GM21619 (cell line): Measurements from ENCODE around the gene AUTS2.

Source experiments
- ATAC-seq: cut with Tn5 transposase; IDR thresholded peaks from one replicate; pipeline ENCODE4 v1.9.1; 2021; ENCODE audit not compliant: unreplicated experiment

Gene AUTS2

DNA sequence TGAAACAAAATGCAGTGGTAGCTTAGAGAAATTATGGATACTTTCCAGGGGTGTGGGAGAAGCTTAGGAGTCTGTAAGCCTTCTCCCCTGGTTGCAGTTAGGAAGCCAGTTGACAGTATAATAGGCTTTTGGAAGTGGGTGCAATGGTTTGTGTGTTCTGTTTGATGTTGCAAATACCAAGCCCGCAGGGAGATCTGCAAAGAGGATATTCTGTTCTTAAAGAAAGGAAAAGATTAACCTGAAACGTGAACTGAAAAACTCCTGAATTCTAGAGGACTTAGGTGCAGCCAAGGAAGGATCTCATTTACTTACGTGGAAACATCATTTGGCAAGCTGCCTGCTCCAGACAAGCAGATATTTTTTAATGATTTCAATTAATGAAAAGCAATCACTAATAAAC, 496.6 kb downstream of the AUTS2 start:
- ATAC-seq = no peak

- ATAC-seq = no peak
Observed at GRCh38 chr7:70097645-70098044, 499.4 kb downstream of the AUTS2 start.

- no peak for ATAC-seq
Observed at GRCh38 chr7:70098133-70098561, 499.9 kb downstream of the AUTS2 start.

DNA sequence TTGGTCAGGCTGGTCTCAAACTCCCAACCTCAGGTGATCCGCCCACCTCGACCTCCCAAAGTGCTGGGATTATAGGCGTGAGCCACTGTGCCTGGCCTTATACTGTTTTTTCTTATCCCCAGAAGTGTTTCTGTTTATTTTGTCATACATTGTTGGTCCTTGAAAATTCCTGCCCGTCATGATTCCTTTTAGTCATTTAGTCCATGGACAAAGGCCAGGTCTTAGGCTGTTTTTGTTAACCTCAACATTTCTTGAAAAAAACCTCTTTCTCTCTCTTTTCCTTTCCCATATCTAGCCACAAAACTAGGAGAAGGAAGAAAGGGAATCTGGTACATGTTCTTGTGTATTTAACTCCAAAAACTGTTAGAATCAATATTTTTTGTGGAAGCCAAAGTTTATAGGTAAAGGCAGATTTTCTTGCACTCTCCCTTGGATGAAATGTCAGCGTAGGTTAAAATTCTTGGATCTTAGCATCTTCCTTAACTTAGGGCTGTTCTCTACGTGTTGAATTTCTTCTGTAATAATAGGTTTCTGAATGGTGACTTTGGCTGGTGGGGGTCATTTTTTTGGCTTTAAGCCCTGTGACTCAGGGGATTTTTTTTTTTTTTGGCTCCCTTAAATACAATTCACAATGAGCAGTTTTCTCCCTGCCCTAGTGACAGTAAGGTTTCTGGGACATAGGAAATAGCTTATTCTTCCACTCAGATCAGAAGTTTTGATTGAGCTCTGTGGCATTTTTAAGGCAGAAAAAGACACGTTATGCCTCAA, 500.8 kb downstream of the AUTS2 start:
- ATAC-seq = no peak

- ATAC-seq = no peak
Observed at GRCh38 chr7:70104243-70104642, 506.0 kb downstream of the AUTS2 start.

- no peak for ATAC-seq
Observed at GRCh38 chr7:70113078-70113477, 514.8 kb downstream of the AUTS2 start.

DNA sequence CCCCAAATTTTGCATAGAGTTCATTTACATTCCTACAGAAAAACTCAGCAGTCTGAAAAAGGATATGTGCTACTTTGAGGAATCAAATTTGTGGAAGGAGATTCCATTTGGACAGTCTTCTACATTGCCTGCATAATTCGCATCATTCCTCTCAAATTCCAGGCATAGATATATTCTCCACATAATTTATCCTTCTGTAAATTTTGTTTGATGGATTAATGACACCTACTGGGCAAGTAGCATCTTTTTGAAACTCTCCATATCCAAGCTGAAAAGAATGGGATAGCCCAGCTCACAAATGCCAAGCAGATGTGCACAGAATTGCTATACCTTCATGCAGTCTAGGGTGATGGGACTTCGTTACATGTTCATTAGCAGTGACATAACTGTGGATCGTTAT, 515.3 kb downstream of the AUTS2 start:
- ATAC-seq = no peak

- no peak for ATAC-seq
Observed at GRCh38 chr7:70114806-70115205, 516.5 kb downstream of the AUTS2 start.

GRCh38 chr7:70116244-70116643, 518.0 kb downstream of the AUTS2 start:
- ATAC-seq = no peak

DNA sequence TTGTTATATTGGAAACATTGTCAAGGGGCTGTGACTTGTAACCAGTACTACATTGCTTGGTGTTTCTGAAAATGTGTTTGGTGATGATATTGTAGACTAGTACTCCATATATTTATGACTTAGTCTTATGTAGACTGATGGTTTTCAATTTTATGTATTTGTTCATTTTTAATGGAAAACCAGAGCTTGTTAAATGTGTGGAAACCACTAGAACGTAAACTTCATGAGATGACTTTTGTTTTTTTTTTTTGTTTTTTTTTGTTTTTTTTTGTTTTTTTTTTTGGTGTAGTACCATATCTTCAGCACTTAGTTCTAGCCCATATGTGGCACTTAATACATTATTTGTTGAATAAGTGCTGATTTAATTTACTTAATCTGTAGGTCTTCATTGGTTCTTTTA, 518.6 kb downstream of the AUTS2 start:
- ATAC-seq = no peak

- no peak for ATAC-seq
Observed at GRCh38 chr7:70120851-70121250, 522.6 kb downstream of the AUTS2 start.

GRCh38 chr7:70131817-70132216, 533.5 kb downstream of the AUTS2 start:
- ATAC-seq = no peak

- ATAC-seq = no peak
Observed at GRCh38 chr7:70132226-70132851, 534.1 kb downstream of the AUTS2 start.

DNA sequence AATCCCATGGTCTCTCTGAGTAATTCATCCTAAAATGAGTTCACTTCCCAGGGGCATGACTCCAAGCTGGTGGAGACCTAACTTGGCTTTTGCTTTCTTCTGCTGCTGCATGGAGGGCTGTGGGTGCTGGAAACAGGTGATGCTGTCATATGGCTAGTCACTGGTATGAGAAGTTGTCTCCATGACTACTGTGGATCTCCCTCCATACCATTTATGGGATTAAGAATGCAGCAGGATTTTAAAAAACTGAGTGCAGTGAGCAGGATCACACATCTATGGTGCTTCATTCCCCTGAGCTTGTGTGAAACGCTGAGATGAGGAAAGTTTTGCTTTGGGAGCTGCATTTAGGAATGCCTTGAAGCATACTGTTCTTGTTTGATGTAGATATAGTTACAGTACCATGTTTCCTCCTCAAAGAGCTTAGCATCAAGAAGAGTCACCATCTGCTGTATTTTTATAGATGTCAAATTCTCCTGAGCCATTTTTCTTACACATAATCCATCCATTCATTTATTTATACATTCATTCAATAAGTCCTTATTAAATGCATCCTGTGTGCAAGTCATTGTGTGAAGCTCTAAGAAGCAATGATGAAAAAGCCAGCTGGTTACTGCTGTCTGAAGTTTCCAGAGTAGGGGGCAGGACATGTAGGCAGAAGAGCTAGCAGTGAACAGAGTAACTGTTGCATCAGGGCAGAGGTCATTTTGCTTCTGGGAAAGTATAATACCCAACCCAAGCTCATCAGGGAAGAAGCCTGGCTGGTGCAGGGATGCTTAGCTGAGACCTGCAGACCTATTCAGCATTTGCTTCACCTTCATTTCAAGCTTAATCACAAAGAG, 534.8 kb downstream of the AUTS2 start:
- ATAC-seq = no peak

DNA sequence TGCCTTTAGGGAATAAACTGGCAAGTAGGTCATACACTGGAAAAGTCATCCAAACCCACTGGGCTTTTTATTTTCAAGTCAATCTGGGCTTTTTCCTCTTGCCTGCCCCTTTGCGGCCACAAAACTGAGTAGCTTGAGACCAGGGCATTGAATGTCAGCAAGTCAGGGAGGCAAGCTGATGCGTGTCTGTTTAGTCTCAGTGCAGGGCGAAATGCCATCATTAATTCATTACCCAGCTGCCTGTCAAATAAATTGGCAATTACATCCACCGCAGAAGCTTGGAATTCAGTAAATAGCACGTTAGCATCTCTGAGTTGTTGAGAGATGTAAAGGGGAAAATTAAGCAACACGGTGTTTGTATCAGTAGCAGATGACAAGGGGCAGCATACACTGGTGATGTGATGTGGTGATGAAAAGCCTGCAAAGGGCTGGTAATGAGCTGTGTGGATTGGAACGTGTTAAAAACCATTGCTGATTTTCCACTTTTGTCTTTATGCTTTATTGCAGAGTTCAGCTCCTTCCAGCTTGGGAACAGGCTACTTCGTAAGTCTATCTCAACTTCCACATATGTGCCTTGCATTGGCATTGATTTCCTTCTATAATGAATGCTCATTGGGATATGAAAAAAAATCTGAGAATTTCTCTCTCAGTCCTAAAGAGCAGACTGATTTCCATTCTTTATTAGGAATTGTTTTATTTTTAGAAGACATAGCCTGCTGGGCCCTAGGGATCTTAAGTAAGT, 535.9 kb downstream of the AUTS2 start:
- no peak for ATAC-seq

GRCh38 chr7:70135656-70136055, 537.4 kb downstream of the AUTS2 start:
- no peak for ATAC-seq

GRCh38 chr7:70137126-70137525, 538.9 kb downstream of the AUTS2 start:
- no peak for ATAC-seq

DNA sequence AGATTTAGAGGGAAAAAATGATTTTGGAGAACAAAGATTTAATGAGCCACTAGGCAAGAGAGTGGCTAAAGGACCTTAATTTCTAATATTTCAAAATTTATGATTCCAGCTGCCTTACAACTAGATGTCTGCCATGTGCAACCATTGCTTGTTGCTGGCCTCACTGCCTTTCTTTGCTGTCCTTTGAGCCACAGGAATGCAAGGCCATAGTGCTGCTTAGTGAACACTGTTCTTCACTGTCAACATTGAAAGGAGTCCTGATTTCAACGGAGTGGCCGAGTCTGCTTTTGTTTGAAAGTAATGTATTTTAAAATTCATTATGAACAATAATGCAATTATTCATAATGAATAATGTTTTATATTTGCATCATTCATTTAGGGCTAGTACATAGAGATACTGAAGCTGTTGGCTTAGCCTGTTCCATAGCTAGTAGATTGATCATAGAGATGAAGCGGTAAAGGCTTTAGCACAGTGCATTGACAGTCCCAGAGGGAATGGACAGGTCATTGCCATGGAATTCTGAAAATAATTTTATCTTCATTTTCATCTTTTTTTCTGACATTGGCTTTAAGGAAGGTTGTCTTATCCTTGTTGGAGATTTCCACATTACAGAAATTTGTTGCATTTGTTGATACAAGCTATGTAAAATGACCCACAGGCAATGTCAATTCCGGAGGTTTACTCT, 544.1 kb downstream of the AUTS2 start:
- no peak for ATAC-seq

- ATAC-seq = no peak
Observed at GRCh38 chr7:70143075-70144044, 545.1 kb downstream of the AUTS2 start.
